Keratinocyte (primary cell): ENCODE measurements around the gene OR2A5.

ENCODE experiments used
- CTCF ChIP-seq, 3 experiments: IDR thresholded peaks in 1 of 3; conservative IDR thresholded peaks in 1 of 3; optimal IDR thresholded peaks in 1 of 3; 2 replicates in 2 of 3; 3 replicates in 1 of 3; pipeline versions ENCODE3 to v1.5.1; 2011; ENCODE audit warnings: low read length in 3 of 3, mild to moderate bottlenecking in 3 of 3, moderate library complexity in 2 of 3, control low read depth in 1 of 3, inconsistent platforms in 1 of 3; ENCODE audit not compliant: insufficient read depth in 2 of 3; ENCODE audit errors: extremely low read depth in 1 of 3
- EZH2 ChIP-seq: IDR thresholded peaks from one replicate; pipeline ENCODE4 v1.6.1; 2012; ENCODE audit warnings: inconsistent platforms, mild to moderate bottlenecking, low read length, moderate library complexity

GRCh38 chr7:144069953-144070352 is 21.2 kb downstream of the OR2A5 start:
- TF ChIP-seq CTCF (optimal IDR thresholded peaks at IDR 0.05 in 1 of 3, IDR thresholded peaks at IDR 0.05 in 1 of 3, conservative IDR thresholded peaks at IDR 0.05 in 1 of 3; ENCODE audit: extremely low read depth in 1 of 3, insufficient read depth in 2 of 3, low read length in 3 of 3) (no peak), EZH2 (no peak)
